Colon (tissue), 2 donors: ENCODE data around the gene SLC19A1.

Experiments used
- FAIRE-seq: peaks from 2 replicates; lab custom pipeline; 2012; peaks lifted over from hg19 to GRCh38; lab: Jason Lieb, UNC
- donor health status: control.
- donor health status: control.

Gene SLC19A1

GRCh38 chr21:45558044-45558721, 15.9 kb upstream of the SLC19A1 start:
- no peak for FAIRE-seq

- no peak for FAIRE-seq
Measured at GRCh38 chr21:45557616-45558043, 15.4 kb upstream of the SLC19A1 start.

GRCh38 chr21:45556645-45557615, 14.7 kb upstream of the SLC19A1 start:
- FAIRE-seq, result no peak

- no peak for FAIRE-seq
Measured at GRCh38 chr21:45556302-45556644, 14.0 kb upstream of the SLC19A1 start.

- FAIRE-seq, result no peak
Measured at GRCh38 chr21:45555557-45556301, 13.5 kb upstream of the SLC19A1 start.

- FAIRE-seq, result no peak
Measured at GRCh38 chr21:45555251-45555556, 13.0 kb upstream of the SLC19A1 start.

GRCh38 chr21:45554477-45555175, 12.4 kb upstream of the SLC19A1 start:
- FAIRE-seq, result no peak

- no peak for FAIRE-seq
Measured at GRCh38 chr21:45552696-45553391, 10.6 kb upstream of the SLC19A1 start.

GRCh38 chr21:45551783-45552695, 9.8 kb upstream of the SLC19A1 start:
- FAIRE-seq, result no peak

GRCh38 chr21:45551316-45551715, 9.1 kb upstream of the SLC19A1 start:
- FAIRE-seq, result no peak

- no peak for FAIRE-seq
Measured at GRCh38 chr21:45550522-45551210, 8.4 kb upstream of the SLC19A1 start.

GRCh38 chr21:45549626-45550463, 7.6 kb upstream of the SLC19A1 start:
- no peak for FAIRE-seq

GRCh38 chr21:45548711-45549491, 6.7 kb upstream of the SLC19A1 start:
- FAIRE-seq, result no peak

GRCh38 chr21:45547545-45547900, 5.3 kb upstream of the SLC19A1 start:
- no peak for FAIRE-seq

- FAIRE-seq, result no peak
Measured at GRCh38 chr21:45546636-45547544, 4.7 kb upstream of the SLC19A1 start.

GRCh38 chr21:45545691-45546531, 3.7 kb upstream of the SLC19A1 start:
- FAIRE-seq, result no peak
